SK-N-SH (cell line): ENCODE measurements around the gene EVA1A.

ENCODE experiments used
- CTCF ChIP-seq: fragments of 200-600 bp; sonication (generic); IDR thresholded peaks from 2 replicates; pipeline ENCODE4 v1.6.1; 2017; ENCODE audit warnings: antibody characterized with exemption, mild to moderate bottlenecking, moderate library complexity
- EZH2phosphoT487 ChIP-seq: fragments of 200-600 bp; sonication (generic); IDR thresholded peaks from 2 replicates; pipeline ENCODE4 v1.6.1; 2017; ENCODE audit warnings: low read depth, mixed run types, mild to moderate bottlenecking, antibody characterized with exemption, moderate library complexity, borderline replicate concordance
- MAX ChIP-seq: IDR thresholded peaks from 2 replicates; pipeline ENCODE4 v1.4.0; 2012; ENCODE audit warnings: low read depth
- YY1 ChIP-seq: IDR thresholded peaks from 2 replicates; pipeline ENCODE4 v1.4.0; 2012; ENCODE audit warnings: low read depth, mild to moderate bottlenecking
- ZBTB33 ChIP-seq: IDR thresholded peaks from 2 replicates; pipeline ENCODE4 v1.4.0; 2012; ENCODE audit warnings: low read depth, borderline replicate concordance

- TF ChIP-seq EZH2phosphoT487 (no peak), CTCF (no peak), MAX (no peak), YY1 (no peak), ZBTB33 (no peak)
Observed at GRCh38 chr2:75540994-75541393, 19.7 kb downstream of the EVA1A start.
